ENCODE data around the gene IGFL4.

Gene IGFL4

DNA sequence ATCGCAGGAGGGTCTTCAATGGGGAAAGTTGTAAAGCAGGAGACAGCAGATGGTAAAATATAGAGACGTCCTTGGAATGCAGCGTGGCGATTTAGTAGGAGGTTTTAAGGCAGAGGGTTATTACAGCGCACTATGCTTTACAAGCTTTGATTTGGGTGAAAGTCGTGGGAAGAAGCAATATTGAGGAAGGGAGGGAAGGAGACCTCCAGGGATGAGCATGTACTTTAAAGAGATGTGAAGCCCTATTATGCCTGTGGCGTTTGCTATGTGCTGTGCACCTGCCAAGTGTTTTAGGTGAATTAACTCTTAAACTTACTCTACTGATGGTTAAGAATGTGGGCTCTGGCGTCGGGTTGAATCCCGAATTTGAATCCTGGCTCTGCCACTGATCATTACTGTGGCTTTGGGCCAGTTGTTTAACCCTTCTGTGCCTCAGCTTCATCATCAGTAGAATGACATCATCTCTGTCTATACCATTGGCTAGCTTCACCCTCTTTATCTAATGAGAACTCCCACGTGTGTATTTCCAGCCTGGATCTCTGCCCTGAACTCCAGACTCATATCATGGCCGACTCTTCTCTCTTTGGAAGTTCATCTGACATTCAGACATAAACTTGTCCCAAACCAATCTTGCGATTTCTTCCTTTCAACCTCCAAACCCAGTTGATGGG lies 45.0 kb downstream of the IGFL4 start:
- in situ Hi-C loops (cut with HindIII; ENCODE audit: low sequenced_read_pairs), result no loop called here

DNA sequence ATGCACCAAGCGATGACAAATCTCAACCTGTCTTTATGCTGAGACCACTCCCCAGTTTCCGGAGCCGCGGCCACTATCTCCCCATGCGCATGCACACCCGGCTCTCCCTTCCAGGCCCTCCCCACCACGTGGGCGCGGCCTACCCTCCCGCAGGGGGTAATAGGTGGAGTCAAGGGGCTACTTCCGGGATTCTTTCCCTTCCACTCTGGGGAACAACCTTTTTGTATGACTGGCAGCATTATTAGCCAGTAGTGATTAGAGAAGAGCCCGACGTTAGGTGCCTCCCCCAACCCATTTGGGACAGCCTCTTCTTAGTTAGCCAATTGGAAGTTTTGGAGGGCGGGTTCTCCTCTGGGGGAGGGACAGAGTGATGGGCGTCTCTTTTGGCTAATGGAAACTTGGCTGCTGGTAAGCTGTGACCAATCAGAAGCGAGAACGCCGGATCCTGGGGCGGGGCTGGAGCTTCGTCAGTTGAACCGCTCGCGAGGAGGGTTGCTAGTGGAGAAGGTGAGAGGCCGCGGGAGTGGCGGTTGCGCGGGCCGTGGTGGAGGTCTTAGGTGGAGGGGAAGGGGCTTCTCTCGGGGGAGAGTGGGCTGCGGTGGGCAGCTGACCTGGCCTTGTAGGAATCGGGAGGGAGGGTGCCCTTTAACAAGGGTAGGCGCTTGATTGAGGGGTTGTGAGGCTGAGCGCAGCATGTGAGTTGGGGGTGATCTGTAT lies 45.6 kb downstream of the IGFL4 start, which contains the start of gene CCDC61:
Gene CCDC61, plus strand, starts transcription at position 470 of the 717 bp plus-strand sequence. CDS start 7,552 bp downstream, outside the sequence.
- in situ Hi-C loops (cut with HindIII; ENCODE audit: low sequenced_read_pairs), result no loop called here

DNA sequence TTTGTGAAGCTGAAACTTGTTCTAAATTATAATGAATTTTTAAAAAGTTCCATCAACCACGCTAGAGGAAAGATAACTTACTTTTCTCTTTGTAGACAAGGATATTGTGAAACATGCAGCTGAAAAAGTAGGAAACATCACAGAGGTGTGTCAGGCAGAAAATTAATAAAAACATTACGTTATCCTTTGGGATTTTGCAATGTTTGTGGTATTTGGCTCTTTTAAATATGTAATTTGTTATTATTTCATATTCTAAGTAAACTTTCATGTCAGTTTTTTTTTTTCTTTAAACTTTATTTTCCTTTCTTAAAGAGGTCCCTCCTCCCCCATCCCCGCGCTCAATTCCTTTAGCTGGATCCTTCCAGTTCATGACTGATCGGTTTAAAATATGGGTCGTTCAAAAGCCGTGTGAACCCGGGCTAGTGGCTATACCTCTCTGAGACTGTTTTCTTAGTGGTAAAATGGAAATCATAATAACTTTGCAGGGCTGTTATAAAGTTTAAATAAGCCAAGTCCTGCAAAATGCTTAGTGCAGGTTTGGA lies 46.3 kb downstream of the IGFL4 start:
- in situ Hi-C loops (cut with HindIII; ENCODE audit: low sequenced_read_pairs), result no loop called here

DNA sequence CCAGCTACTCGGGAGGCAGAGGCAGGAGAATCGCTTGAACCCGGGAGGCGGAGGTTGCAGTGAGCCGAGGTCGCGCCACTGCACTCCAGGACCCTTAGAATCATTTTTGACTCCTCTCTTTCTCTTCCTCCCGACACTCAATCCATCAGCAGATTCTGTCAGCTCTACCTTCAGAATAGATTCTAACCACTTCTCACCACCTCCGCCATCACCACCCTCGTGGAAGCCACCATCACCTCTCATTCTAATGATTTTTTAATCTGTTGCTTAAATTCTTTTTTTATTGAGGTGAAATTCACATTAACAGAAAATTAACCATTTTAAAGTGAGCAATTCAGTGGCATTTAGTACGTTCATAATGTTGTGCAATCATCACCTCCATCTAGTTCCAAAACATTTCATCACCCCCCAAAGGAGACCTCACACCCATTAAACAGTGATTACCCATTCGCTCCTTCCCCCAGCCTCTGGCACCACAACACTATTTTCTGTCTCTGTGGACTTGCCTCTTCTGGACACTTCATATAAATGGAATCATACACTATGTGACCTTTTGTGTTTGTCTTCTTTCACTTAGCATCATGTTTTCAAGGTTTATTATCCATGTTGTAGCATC lies 50.6 kb downstream of the IGFL4 start:
- in situ Hi-C loops (cut with HindIII; ENCODE audit: low sequenced_read_pairs), result no loop called here
